ENCODE measurements around the gene ATP6V0A4. TPM values are rescaled to one million over a fixed set of nuclear protein-coding genes. Genes with fewer than 3 reads are reported as not detected.

ATP6V0A4 gene
- total and polyA plus RNA-seq, 2 of the 13 experiments (the other 11 are each of a cell fraction or from before 2014, with no cell fraction given): 0.24 to 0.25 TPM

GRCh38 chr7:138746073-138746472 is 51.9 kb downstream of the ATP6V0A4 start:
- H3K79me2 ChIP-seq (ENCODE audit: insufficient read depth, low read length): no peaks in the 10 kb centered on the region
- FAIRE-seq (no peak), DNase-seq (ENCODE audit: low spot score) (no peak), ATAC-seq (no peak)
- H3K4me1 ChIP-seq (ENCODE audit: insufficient read depth, low read length): peaks cover 26% of the 10 kb centered on the region
- no peaks in the 10 kb centered on the region for H3K36me3 ChIP-seq (replicated peaks in 1 of 2; ENCODE audit: control insufficient read depth in 1 of 2, insufficient read depth in 2 of 2, low read length in 2 of 2)
- CTCF ChIA-PET (ENCODE audit: low intra/inter-chr PET ratio, low total read pairs): no interaction called here
- H3K9ac ChIP-seq (ENCODE audit: insufficient read depth, low read depth, low read length): no peak overlapping the region
- POLR2A ChIA-PET: no interaction called here
- H4K20me1 ChIP-seq (ENCODE audit: insufficient read depth, low read length): no peaks in the 10 kb centered on the region
- 79% methylated on average over 4 of the region's 4 CpGs for WGBS (ENCODE audit: low lambda C conversion rate)
- in situ Hi-C loops (cut with HindIII; ENCODE audit: extremely low pct_ligation_motif_present, low pct_unique_long_range_greater_than_20kb) (loop anchor here (25.0 kb wide), 2 partner anchors 309 to 734 kb away; partner anchors contain the start of gene CREB3L2), intact Hi-C loops (cut with micrococcal nuclease; ENCODE audit: unreplicated experiment) (no loop called here)
- H3K4me2 ChIP-seq (ENCODE audit: low read depth, low read length): no peak overlapping the region
- no peak overlapping the region for H2AFZ ChIP-seq (ENCODE audit: low read length)
- TF ChIP-seq ZNF230 (CRISPR knock-in tag; IDR thresholded peaks at IDR 0.05) (no peak), BCL6 (CRISPR knock-in tag; IDR thresholded peaks at IDR 0.05) (no peak), ZNF276 (CRISPR knock-in tag; IDR thresholded peaks at IDR 0.05; ENCODE audit: low read depth) (no peak), MAFK (conservative IDR thresholded peaks at IDR 0.05 in 1 of 2, IDR thresholded peaks at IDR 0.05 in 1 of 2; ENCODE audit: low read length in 2 of 2) (peak in 1 of 2 experiments; percentile 4; a peak in 1 of 4 replicates)
- no peak overlapping the region for H3K4me3 ChIP-seq (replicated peaks in 1 of 3; ENCODE audit: insufficient read depth in 1 of 3, low read depth in 2 of 3, low read length in 3 of 3)
- H3K27me3 ChIP-seq (ENCODE audit: control insufficient read depth in 1 of 2, insufficient read depth in 2 of 2, low read length in 2 of 2): peaks cover 0 to 16% of the 10 kb centered on the region in 2 experiments; a peak in 2 of 5 replicates
- H3K9me3 ChIP-seq (ENCODE audit: low read length): no peaks in the 10 kb centered on the region
- no TSS peak for BruUV-seq (replicated peaks)
- no peak overlapping the region for H3K27ac ChIP-seq (ENCODE audit: extremely low read length, insufficient read depth, low read length)

- no peaks in the 10 kb centered on the region for H3K79me2 ChIP-seq (ENCODE audit: insufficient read depth, low read length)
- H2AFZ ChIP-seq (ENCODE audit: low read length): no peak overlapping the region
- POLR2A ChIA-PET: no interaction called here
- H3K9ac ChIP-seq (ENCODE audit: insufficient read depth, low read depth, low read length): no peak overlapping the region
- no peak overlapping the region for H3K4me2 ChIP-seq (ENCODE audit: low read depth, low read length)
- ATAC-seq (no peak), FAIRE-seq (no peak), DNase-seq (ENCODE audit: low spot score) (no peak)
- intact Hi-C loops (cut with micrococcal nuclease; ENCODE audit: unreplicated experiment) (no loop called here), in situ Hi-C loops (cut with HindIII; ENCODE audit: extremely low pct_ligation_motif_present, low pct_unique_long_range_greater_than_20kb) (loop anchor here (25.0 kb wide), 2 partner anchors 308 to 733 kb away; partner anchors contain the start of gene CREB3L2)
- CTCF ChIA-PET (ENCODE audit: low intra/inter-chr PET ratio, low total read pairs): no interaction called here
- H3K36me3 ChIP-seq (replicated peaks in 1 of 2; ENCODE audit: control insufficient read depth in 1 of 2, insufficient read depth in 2 of 2, low read length in 2 of 2): no peaks in the 10 kb centered on the region
- BruUV-seq (replicated peaks): no TSS peak
- H3K27me3 ChIP-seq (ENCODE audit: control insufficient read depth in 1 of 2, insufficient read depth in 2 of 2, low read length in 2 of 2): peaks cover 0 to 13% of the 10 kb centered on the region in 2 experiments; a peak in 2 of 5 replicates
- no peaks in the 10 kb centered on the region for H3K9me3 ChIP-seq (ENCODE audit: low read length)
- no peaks in the 10 kb centered on the region for H4K20me1 ChIP-seq (ENCODE audit: insufficient read depth, low read length)
- 74% methylated on average over 6 of the region's 7 CpGs for WGBS (ENCODE audit: low lambda C conversion rate)
- peaks cover 18% of the 10 kb centered on the region for H3K4me1 ChIP-seq (ENCODE audit: insufficient read depth, low read length)
- no peak overlapping the region for H3K4me3 ChIP-seq (replicated peaks in 1 of 3; ENCODE audit: insufficient read depth in 1 of 3, low read depth in 2 of 3, low read length in 3 of 3)
- H3K27ac ChIP-seq (ENCODE audit: extremely low read length, insufficient read depth, low read length): no peak overlapping the region
- no peak for TF ChIP-seq PRPF4 (IDR thresholded peaks at IDR 0.05; ENCODE audit: low read depth, low read length, poor library complexity, severe bottlenecking)
- no peak for TF ChIP-seq NR2F1 (CRISPR knock-in tag; IDR thresholded peaks at IDR 0.05)
- no peak for TF ChIP-seq ZNF30 (CRISPR knock-in tag; IDR thresholded peaks at IDR 0.05)
- TF ChIP-seq ZNF264 (CRISPR knock-in tag; IDR thresholded peaks at IDR 0.05): no peak
- TF ChIP-seq ZNF550 (CRISPR knock-in tag; IDR thresholded peaks at IDR 0.05; ENCODE audit: borderline replicate concordance): no peak
- no peak for TF ChIP-seq ZNF605 (CRISPR knock-in tag; IDR thresholded peaks at IDR 0.05)
- no peak for TF ChIP-seq ZNF251 (CRISPR knock-in tag; IDR thresholded peaks at IDR 0.05)
- no peak for TF ChIP-seq MYNN (CRISPR knock-in tag; IDR thresholded peaks at IDR 0.05; ENCODE audit: low read depth)
- no peak for TF ChIP-seq MTA3 (CRISPR knock-in tag; IDR thresholded peaks at IDR 0.05)
- no peak for TF ChIP-seq ZNF280B (CRISPR knock-in tag; IDR thresholded peaks at IDR 0.05; ENCODE audit: borderline replicate concordance)
- no peak for TF ChIP-seq ZNF34 (CRISPR knock-in tag; IDR thresholded peaks at IDR 0.05; ENCODE audit: borderline replicate concordance)
- TF ChIP-seq MYC (CRISPR knock-in tag; IDR thresholded peaks at IDR 0.05; ENCODE audit: borderline replicate concordance): no peak
- TF ChIP-seq NFE2L2 (IDR thresholded peaks at IDR 0.05; ENCODE audit: low read length): no peak
Observed at GRCh38 chr7:138745189-138745588, 52.8 kb downstream of the ATP6V0A4 start.

Data from HepG2 (cell line).